ENCODE measurements around the gene RAP1GDS1.
"Not testable (repeated sequence)": the region's sequence is repeated elsewhere in the genome, so short reads cannot be mapped to it uniquely, and the experiment has no call there.

The RAP1GDS1 gene

GRCh38 chr4:98446499-98447375 is 185.6 kb downstream of the RAP1GDS1 start:
- peak; percentile 82 for DNase-seq (ENCODE audit: low read depth)
- TF ChIP-seq CTCF (conservative IDR thresholded peaks at IDR 0.05; ENCODE audit: control insufficient read depth, insufficient read depth, low read depth, low read length): no peak
- H3K4me3 ChIP-seq (ENCODE audit: control insufficient read depth, low read depth, low read length): no peak overlapping the region

DNA sequence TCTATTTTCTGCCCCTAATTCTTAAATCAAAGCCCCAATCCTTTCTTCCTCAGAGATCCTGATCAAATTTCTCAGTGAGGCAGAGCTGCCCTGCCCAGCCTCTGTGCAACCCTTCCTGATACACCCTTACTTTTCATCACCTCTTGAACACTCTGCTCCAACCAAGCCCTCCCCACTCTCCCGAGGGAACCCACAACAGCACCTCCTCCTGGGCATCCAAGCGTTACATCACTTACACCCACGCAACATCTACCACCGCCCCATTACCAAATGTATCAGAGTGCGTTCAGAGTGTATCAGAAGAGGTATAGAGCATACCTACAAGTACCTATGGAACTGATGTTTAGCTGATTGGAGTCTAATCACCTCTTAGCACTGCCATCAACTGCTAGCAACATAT is 186.5 kb downstream of the RAP1GDS1 start:
- H3K4me3 ChIP-seq (ENCODE audit: control insufficient read depth, low read depth, low read length): no peak overlapping the region
- no peak for TF ChIP-seq CTCF (conservative IDR thresholded peaks at IDR 0.05; ENCODE audit: control insufficient read depth, insufficient read depth, low read depth, low read length)
- no peak for DNase-seq (ENCODE audit: low read depth)

GRCh38 chr4:98448908-98449307 is 187.7 kb downstream of the RAP1GDS1 start:
- no peak for DNase-seq (ENCODE audit: low read depth)
- no peak for TF ChIP-seq CTCF (conservative IDR thresholded peaks at IDR 0.05; ENCODE audit: control insufficient read depth, insufficient read depth, low read depth, low read length)
- no peak overlapping the region for H3K4me3 ChIP-seq (ENCODE audit: control insufficient read depth, low read depth, low read length)

GRCh38 chr4:98452091-98452490 is 190.9 kb downstream of the RAP1GDS1 start:
- DNase-seq (ENCODE audit: low read depth): peak; percentile 63
- TF ChIP-seq CTCF (conservative IDR thresholded peaks at IDR 0.05; ENCODE audit: control insufficient read depth, insufficient read depth, low read depth, low read length): no peak

DNA sequence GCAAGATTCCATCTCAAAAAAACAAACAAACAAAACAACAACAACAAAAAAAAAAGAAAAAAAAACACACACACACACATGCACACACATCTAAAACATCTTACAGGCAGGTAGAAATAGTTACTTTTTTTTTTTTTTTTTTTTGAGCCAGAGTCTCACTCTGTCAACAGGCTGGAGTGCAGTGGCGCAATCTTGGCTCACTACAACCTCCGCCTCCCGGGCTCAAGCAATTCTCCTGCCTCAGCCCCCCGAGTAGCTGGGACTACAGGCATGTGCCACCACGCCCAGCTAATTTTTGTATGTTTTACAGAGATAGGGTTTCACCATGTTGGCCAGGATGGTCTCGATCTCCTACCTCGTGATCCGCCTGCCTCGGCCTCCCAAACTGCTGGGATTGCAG is 196.2 kb downstream of the RAP1GDS1 start:
- DNase-seq (ENCODE audit: low read depth); H3K4me3 ChIP-seq (ENCODE audit: control insufficient read depth, low read depth, low read length): not testable (repeated sequence)

More at GRCh38 chr4:98452091-98452490, 190.9 kb downstream of the RAP1GDS1 start:
- no peak overlapping the region for H3K4me3 ChIP-seq (ENCODE audit: control insufficient read depth, low read depth, low read length)

- H3K4me3 ChIP-seq (ENCODE audit: control insufficient read depth, low read depth, low read length); DNase-seq (ENCODE audit: low read depth): not testable (repeated sequence)
These were observed 200.1 kb downstream of the RAP1GDS1 start for GRCh38 chr4:98461121-98461865.

DNA sequence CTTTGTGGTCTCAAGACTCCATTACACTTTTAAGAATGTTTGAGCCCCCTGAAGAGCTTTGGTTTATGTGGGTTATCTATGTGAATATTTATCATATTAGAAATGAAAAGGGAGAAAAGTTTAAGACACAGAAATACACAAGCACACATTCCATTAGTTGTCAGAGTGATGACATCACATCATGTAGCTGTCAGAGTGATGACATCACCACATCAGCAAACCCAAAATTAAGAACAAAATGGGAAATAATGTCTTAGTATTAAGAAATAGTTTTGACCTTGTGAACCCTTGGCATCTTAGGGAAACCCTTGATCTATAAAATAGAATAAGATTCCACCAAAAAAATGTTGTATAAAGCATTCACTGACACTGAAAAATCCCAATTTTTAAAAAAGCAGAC is 201.3 kb downstream of the RAP1GDS1 start:
- H3K4me3 ChIP-seq (ENCODE audit: control insufficient read depth, low read depth, low read length): no peak overlapping the region
- no peak for TF ChIP-seq CTCF (conservative IDR thresholded peaks at IDR 0.05; ENCODE audit: control insufficient read depth, insufficient read depth, low read depth, low read length)
- DNase-seq (ENCODE audit: low read depth): no peak

Data from fibroblast of mammary gland (primary cell).